Hepatic stellate cell (primary cell): Measurements from ENCODE around the gene SNAPC5.
"Not testable (repeated sequence)": the region's sequence is repeated elsewhere in the genome, so short reads cannot be mapped to it uniquely, and the experiment has no call there.

Experiments
- DNase-seq: peaks from one replicate; pipeline ENCODE4 v3.0.0; 2011; ENCODE audit warnings: low spot score

SNAPC5 gene

GRCh38 chr15:66491846-66492245, 5.7 kb downstream of the SNAPC5 start:
- no peak for DNase-seq

GRCh38 chr15:66489179-66489791, 8.3 kb downstream of the SNAPC5 start:
- DNase-seq = no peak

- no peak for DNase-seq
Measured at GRCh38 chr15:66488525-66488924, 9.0 kb downstream of the SNAPC5 start.

GRCh38 chr15:66486887-66487286, 10.7 kb downstream of the SNAPC5 start:
- no peak for DNase-seq

GRCh38 chr15:66484539-66485112, 12.9 kb downstream of the SNAPC5 start:
- DNase-seq = no peak

- DNase-seq = no peak
Measured at GRCh38 chr15:66483131-66483566, 14.4 kb downstream of the SNAPC5 start.

- DNase-seq = no peak
Measured at GRCh38 chr15:66482539-66482938, 15.0 kb downstream of the SNAPC5 start.

- DNase-seq = no peak
Measured at GRCh38 chr15:66481107-66481856, 16.3 kb downstream of the SNAPC5 start.

GRCh38 chr15:66480267-66480666, 17.3 kb downstream of the SNAPC5 start:
- DNase-seq = no peak

- DNase-seq = no peak
Measured at GRCh38 chr15:66477011-66477410, 20.6 kb downstream of the SNAPC5 start.

GRCh38 chr15:66476535-66476934, 21.0 kb downstream of the SNAPC5 start:
- no peak for DNase-seq

GRCh38 chr15:66474963-66475362, 22.6 kb downstream of the SNAPC5 start:
- DNase-seq = no peak

GRCh38 chr15:66474135-66474534, 23.4 kb downstream of the SNAPC5 start:
- no peak for DNase-seq

GRCh38 chr15:66472176-66472999, 25.2 kb downstream of the SNAPC5 start:
- no peak for DNase-seq

- DNase-seq = not testable (repeated sequence)
Measured at GRCh38 chr15:66470825-66471224, 26.7 kb downstream of the SNAPC5 start.

- not testable (repeated sequence) for DNase-seq
Measured at GRCh38 chr15:66467162-66468040, 30.2 kb downstream of the SNAPC5 start.

GRCh38 chr15:66465294-66465693, 32.3 kb downstream of the SNAPC5 start:
- DNase-seq = not testable (repeated sequence)

GRCh38 chr15:66462627-66463026, 34.9 kb downstream of the SNAPC5 start:
- peak; percentile 32 for DNase-seq

- DNase-seq = no peak
Measured at GRCh38 chr15:66461917-66462316, 35.6 kb downstream of the SNAPC5 start.

- not testable (repeated sequence) for DNase-seq
Measured at GRCh38 chr15:66461294-66461693, 36.3 kb downstream of the SNAPC5 start.
